Erythroblast (primary cell): ENCODE data around the gene SPTBN4.
A peak's percentile ranks its signal among the peaks of the same experiment; 100 is the strongest.
"Not testable (repeated sequence)": the region's sequence is repeated elsewhere in the genome, so short reads cannot be mapped to it uniquely, and the experiment has no call there.

ENCODE experiments used
- DNase-seq, 2 experiments: peaks; one replicate each; lab custom pipeline; 2025; lab: John Stamatoyannopoulos, UW
- GATA1 ChIP-seq: IDR thresholded peaks from 2 replicates; pipeline ENCODE4 v1.6.1; 2011; ENCODE audit warnings: low read depth, mild to moderate bottlenecking, control low read depth, low read length, moderate library complexity
- POLR2A ChIP-seq: IDR thresholded peaks from 2 replicates; pipeline ENCODE4 v1.6.1; 2011; ENCODE audit warnings: mild to moderate bottlenecking, low read length

Gene SPTBN4

DNA sequence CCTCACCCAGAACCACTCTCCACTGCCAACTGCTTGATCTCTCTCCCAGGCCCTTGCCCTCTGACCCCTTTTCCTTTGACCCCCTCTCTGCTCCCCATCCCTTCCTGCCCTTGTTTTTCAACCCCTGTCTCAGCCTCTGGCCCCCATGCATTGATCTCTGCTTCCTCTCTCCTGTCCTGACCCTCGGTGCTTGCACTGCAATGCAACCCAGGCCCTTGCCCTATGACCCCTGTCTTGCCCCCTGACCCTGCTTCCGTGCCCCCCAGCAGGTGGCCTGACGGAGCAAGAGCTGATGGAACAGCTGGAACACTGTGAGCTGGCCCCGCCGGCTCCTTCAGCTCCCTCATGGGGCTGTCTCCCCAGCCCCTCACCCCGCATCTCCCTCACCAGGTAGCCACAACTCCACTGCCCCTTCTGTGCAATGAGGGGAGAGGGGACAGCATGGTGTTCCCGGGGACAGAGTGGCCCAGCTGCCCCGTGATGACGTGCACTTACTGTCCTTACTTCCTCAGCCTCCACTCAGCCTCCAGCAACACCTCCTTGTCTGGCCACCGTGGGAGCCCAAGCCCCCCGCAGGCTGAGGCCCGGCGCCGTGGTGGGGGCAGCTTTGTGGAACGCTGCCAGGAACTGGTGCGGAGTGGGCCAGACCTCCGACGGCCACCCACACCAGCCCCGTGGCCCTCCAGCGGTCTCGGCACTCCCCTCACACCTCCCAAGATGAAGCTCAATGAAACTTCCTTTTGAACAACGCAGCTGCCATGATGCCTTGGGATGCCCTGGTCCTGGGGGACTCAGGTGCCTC is 123.9 kb downstream of the SPTBN4 start:
- TF ChIP-seq GATA1 = no peak
- TF ChIP-seq POLR2A = no peak
- DNase-seq = no peak

DNA sequence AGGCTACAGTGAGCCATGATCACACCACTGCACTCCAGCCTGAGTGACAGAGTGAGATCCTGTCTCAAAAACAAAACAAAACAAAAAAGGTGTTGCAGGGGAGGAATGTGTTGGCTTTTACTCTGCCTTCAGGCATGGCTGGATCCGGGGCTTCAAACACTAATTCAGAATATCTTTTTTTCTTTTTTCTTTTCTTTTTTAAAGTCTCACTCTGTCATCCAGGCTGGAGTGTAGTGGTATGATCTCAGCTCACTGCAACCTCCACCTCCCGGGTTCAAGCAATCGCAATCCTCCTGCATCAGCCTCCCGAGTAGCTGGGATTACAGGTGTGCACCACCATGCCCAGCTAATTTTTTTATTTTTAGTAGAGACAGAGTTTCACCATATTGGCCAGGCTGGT is 124.9 kb downstream of the SPTBN4 start:
- not testable (repeated sequence) for DNase-seq

DNA sequence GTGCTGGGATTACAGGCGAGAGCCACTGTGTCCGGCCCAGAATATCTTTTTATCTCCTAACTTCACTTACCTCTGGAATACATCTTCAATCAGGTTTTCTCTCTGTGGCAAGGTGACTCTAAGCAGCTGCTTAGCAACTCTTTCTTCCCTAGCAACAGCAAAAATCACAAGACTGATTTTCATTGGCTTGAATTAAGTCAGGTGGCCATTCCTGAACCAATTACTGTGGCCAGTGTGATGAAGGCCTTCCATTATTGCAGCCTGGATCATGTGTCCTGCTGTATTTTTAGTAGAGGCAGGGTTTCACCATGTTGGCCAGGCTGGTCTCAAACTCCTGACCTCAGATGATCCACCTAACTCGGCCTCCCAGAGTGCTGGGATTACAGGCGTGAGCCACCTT is 125.4 kb downstream of the SPTBN4 start:
- TF ChIP-seq POLR2A = no peak
- no peak for TF ChIP-seq GATA1
- DNase-seq = peak; percentile 50 to 55

DNA sequence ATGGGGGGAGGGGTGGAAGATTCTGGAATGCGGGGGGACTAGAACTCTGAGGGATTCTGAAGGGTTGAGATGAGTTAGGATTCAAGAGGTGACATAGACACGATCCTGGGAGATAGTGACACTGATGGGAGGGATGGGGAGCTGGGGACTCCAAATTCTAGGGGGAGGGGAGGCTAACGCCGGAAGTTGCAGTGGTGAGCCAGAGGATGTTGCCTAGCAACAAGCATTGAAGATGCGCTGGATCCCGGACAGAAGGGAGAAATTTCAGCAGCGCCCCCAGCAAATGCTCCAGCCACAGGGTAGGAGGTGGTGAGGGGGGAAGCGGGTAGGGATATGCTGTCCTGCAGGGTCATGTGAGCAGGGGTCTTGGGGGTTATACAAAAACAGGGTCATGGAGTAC is 127.5 kb downstream of the SPTBN4 start:
- TF ChIP-seq GATA1 (no peak), POLR2A (no peak)
- no peak for DNase-seq

DNA sequence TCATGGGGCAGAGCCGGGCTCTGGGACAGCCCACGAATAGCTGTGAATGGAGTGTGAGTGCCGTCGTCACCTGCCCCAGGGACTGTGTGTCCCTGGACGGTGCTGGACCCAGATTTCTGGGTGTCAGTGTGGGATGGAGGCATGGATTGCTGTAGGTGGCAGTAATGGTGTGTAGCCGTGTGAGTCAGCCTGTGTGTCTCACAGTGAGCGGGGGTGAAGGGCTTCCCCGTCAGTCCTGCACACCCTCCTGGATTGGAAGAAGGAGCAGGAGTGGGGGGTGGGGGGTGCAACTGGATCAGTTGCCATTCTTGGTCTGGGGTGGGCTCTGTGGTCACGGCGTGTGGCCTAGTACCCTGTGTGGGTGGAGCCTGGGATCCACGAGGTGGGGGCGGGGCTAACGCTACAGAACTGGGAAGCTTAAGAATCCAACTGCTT is 127.9 kb downstream of the SPTBN4 start:
- TF ChIP-seq GATA1 (no peak), POLR2A (no peak)

DNA sequence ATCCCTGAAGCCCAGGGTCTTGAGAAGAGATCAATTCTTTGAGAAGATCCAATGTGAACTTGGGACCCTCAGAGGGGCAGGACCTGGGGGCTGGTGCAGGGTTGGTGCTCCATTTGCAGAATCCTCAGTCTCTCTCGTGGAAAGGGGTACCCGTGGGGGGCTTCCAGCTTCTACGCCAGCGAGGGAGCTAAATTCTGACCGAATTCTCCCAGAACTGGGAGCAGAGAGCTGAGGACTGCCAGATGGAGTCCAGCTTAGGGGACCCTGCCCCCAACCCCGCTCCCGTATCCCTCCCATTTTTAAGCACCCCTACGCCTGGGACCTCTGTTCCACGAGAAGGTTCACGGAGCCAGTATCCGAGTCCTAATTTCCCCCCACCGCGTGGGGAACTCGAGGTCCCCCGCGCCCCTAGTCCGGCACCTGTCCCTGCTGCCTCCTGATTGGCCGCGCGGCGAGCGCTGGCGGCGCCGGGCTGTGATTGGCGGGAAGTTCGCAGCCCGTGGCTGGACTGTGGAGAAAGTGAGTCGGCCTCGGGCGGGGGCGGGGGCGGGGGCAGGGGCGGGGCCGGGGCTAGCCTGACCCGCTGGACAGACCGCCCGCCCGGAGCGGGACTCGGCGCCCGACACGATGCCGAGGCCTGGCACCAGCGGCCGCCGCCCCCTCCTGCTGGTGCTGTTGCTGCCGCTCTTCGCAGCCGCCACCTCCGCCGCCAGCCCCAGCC is 130.0 kb downstream of the SPTBN4 start:
- TF ChIP-seq POLR2A = no peak
- TF ChIP-seq GATA1 = no peak
- DNase-seq = peak; percentile 54

More for the DNA sequence above, 127.9 kb downstream of the SPTBN4 start:
- no peak for DNase-seq

DNA sequence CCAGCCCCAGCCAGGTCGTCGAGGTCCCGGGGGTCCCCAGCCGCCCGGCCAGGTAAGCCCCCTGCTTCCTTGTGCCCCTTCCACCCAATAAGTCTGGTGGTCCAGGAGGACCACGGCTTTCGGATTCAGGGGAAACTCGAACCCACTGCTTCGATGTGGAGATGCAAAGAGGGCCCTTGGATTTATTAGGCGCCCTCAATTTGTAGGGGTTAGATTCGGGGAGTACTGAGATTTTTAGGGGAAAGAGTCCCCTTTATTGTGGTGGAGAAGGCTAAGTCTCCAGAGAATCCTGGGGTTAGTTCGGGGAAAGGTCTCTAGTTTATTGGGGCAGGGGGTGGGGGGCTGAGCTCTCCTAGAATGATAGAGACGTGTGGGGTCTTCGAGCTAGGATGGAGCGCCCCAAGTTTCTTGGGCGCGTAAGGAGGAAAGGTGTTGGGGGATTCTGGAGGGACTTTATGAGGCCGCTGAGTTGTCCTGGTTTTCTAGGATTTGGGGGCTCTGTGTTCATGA is 130.6 kb downstream of the SPTBN4 start:
- TF ChIP-seq GATA1 (no peak), POLR2A (no peak)
- no peak for DNase-seq

DNA sequence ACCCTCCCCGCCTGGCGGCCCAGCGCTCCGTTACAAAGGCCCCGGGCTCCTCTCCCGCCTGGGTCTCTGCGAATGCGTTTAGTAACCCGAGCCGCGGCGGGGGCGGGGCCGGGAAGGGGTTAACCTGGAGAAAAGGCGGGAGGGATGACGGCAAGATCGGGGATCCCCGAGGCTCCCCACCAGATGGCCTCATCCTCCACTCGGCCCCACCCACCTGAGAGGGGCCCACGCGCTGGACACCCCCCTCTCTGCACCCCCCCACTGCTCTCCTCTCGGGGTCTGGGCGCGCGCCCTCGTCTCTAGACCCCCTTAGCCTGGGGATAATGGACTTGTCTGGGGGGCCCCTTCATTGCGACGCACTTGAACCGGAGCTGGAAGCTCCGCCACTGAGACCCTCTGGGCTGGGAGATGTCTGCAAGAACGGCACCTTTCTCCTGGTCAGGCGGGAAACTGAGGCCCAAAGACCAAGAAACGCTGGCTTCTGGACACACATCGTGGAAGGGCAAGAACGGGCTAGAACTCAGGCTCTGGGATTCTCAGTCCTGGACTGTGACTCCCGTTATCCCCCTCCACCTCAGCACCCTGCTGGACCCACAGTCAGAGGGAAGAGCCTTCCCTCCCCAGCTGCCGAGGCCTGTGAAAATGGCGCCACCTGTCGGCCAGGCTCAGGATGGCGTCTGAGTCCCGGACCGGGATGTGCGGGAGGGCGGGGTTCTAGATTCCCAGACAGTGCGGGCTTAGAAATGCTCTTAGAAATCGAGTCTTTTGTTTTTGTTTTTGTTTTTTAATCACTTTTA is 131.5 kb downstream of the SPTBN4 start:
- TF ChIP-seq GATA1 (no peak), POLR2A (no peak)
- peak; percentile 82 to 92 for DNase-seq

DNA sequence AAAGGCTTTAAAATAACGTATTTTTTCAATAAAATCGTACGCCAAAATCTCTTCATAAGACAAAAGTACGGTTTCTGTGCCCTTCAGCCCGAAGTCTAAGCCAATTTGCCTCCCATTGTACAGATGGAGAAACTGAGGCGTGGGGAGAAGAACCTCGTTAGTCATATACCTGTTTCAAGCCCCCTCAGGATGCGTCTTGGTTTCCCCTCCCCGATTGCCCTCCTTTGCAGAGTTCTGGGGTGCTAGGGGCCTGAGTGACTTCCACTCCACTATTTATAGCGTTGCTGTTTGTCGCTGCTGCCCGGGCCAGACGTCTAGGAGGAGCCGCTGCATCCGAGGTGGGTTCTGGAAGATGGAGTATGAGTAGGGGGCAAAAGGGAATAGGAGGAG is 132.1 kb downstream of the SPTBN4 start:
- no peak for DNase-seq
- TF ChIP-seq GATA1 = no peak

DNA sequence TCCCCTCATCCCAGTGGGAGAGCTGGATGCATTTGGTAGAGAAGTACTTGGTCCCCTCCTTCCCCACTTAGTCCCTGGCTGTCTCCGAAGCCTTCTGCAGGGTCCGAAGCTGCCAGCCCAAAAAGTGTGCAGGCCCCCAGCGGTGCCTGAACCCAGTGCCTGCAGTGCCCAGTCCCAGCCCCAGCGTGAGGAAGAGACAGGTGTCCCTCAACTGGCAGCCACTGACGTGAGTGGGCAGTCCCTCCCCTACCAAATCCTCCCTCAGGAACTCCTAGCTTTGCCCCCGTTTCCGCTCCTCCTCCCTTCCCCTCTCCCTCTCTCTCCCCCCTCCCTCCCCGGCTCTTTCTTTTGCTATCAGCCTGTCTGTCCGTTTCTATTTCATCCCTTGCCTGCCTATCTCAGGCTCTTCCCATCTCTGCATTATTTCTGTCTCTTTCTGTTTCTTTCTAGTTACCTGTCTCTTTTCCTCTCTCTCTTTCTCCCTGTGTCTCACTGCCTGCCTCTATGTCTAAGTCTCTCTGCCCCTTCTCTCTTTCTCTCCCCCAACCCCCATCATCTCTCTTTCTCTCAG is 132.6 kb downstream of the SPTBN4 start:
- peak; percentile 33 to 51 for DNase-seq
- TF ChIP-seq POLR2A (no peak), GATA1 (no peak)

DNA sequence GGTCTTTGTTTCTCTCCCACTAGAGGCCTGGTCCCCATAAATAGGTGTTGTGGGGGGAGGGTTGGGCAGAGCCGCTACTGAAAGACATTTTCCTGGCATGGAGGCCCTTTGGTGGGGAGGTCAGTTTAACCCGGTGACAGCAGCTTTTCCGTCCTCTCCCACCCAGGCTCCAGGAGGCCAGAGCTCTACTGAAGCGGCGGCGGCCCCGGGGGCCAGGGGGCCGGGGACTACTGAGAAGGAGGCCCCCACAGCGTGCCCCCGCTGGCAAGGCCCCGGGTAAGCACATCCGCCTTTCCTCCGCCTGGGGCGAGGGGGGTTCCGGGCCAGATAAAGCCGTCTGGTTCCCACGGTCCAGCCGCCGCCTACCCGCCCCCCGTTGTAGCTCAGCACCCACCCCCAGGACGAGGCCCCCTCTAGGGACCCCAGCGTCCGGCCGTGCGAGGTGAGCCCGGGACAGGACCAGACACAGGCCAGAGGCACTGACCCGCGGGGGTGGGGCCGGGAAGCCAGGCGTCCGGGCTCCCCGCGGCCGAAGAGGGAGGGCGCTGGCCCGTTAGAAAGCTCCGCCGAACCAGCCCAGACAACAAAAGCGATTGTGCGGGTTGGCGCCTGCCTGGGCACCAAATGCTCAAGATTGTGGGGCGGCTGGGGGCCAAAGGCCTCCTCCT is 133.2 kb downstream of the SPTBN4 start:
- TF ChIP-seq GATA1 (no peak), POLR2A (no peak)
- peak; percentile 50 for DNase-seq

DNA sequence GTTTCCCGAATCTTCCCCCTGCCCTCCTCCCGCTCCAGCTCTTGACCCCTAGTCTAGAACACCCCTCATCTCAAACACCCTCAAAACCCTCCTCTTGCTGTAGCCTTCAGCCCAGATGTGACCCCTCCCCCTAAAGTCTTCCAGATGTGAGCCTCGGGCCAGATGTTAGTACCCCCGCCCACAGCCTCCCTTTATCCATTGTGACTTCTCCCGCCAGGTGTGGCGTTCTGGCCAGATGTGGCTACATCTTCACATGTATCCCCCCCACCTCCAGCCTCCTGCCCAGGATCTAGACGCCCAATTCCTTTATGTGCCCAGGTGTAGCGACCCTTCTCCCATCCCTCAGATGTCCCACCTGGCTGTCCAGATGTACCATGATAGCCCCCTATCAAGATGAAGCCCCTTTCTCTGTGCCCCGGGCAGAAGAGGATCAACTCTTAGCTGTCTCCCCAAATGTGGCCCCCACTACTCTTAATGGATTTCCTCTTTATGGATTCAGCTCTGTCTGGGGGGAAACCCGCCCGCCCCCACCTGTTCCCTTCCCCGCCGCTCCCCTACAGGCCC is 133.9 kb downstream of the SPTBN4 start:
- peak in 1 of 2 experiments; percentile 50 for DNase-seq
- TF ChIP-seq GATA1 (no peak), POLR2A (no peak)
